Measurements from ENCODE around the gene NARS2.

- TF ChIP-seq CTCF (IDR thresholded peaks at IDR 0.05; ENCODE audit: low read length) (no peak), EZH2 (IDR thresholded peaks at IDR 0.05; ENCODE audit: borderline replicate concordance, low read length) (no peak)
Measured at GRCh38 chr11:78402847-78403246, 171.8 kb downstream of the NARS2 start.
